HL-60 (cell line): ENCODE results near the gene COL6A2.

Source experiments
- DNase-seq, 2 experiments: peaks; one replicate each; pipeline ENCODE4 v3.0.0-alpha.2; 2010 to 2020; ENCODE audit warnings: low read depth in 1 of 2, low spot score in 1 of 2
- H3K27ac ChIP-seq: fragments of 250-450 bp; sonication (Bioruptor Pico); replicated peaks from 2 replicates; pipeline ENCODE4 v1.5.1; 2020; ENCODE audit warnings: mild to moderate bottlenecking, moderate library complexity
- H3K27me3 ChIP-seq: fragments of 250-450 bp; sonication (Bioruptor Pico); 2 replicates; pipeline ENCODE4 v1.5.1; 2021; ENCODE audit warnings: mild to moderate bottlenecking, moderate library complexity; ENCODE audit not compliant: insufficient read depth, poor library complexity, severe bottlenecking
- H3K4me3 ChIP-seq: replicated peaks from 2 replicates; pipeline ENCODE4 v1.5.1; 2011; ENCODE audit warnings: mild to moderate bottlenecking, control low read depth, low read length; ENCODE audit not compliant: insufficient read depth
- CTCF ChIP-seq: IDR thresholded peaks from one replicate; pipeline ENCODE4 v1.5.1; 2011; ENCODE audit warnings: low read length, control low read depth, inconsistent platforms; ENCODE audit not compliant: insufficient read depth
- GABPA ChIP-seq: IDR thresholded peaks from 2 replicates; pipeline ENCODE4 v1.6.1; 2012; ENCODE audit warnings: low read depth
- POLR2AphosphoS5 ChIP-seq: IDR thresholded peaks from 2 replicates; pipeline ENCODE4 v1.6.1; 2012; ENCODE audit warnings: low read depth
- REST ChIP-seq: IDR thresholded peaks from 2 replicates; pipeline ENCODE4 v1.6.1; 2012; ENCODE audit warnings: low read depth; ENCODE audit not compliant: insufficient replicate concordance
- SPI1 ChIP-seq: IDR thresholded peaks from 2 replicates; pipeline ENCODE4 v1.6.1; 2012; ENCODE audit warnings: low read depth, mild to moderate bottlenecking, borderline replicate concordance

Gene COL6A2

GRCh38 chr21:46122237-46122671 is 24.3 kb downstream of the COL6A2 start:
- no peak for TF ChIP-seq CTCF
- TF ChIP-seq SPI1: no peak
- TF ChIP-seq POLR2AphosphoS5: no peak
- no peak for TF ChIP-seq REST
- no peak for TF ChIP-seq GABPA
- no peak overlapping the region for H3K27ac ChIP-seq
- H3K4me3 ChIP-seq: no peak overlapping the region
- H3K27me3 ChIP-seq: no peaks in the 10 kb centered on the region
- no peak for DNase-seq

GRCh38 chr21:46122758-46123683 is 25.1 kb downstream of the COL6A2 start:
- no peak for DNase-seq
- no peak overlapping the region for H3K4me3 ChIP-seq
- H3K27me3 ChIP-seq: no peaks in the 10 kb centered on the region
- TF ChIP-seq SPI1 (no peak), REST (no peak), CTCF (no peak), GABPA (no peak), POLR2AphosphoS5 (no peak)
- H3K27ac ChIP-seq: no peak overlapping the region

GRCh38 chr21:46124083-46124925 is 26.4 kb downstream of the COL6A2 start:
- no peak for DNase-seq
- TF ChIP-seq REST (no peak), SPI1 (no peak), GABPA (no peak), CTCF (no peak), POLR2AphosphoS5 (no peak)
- no peak overlapping the region for H3K4me3 ChIP-seq
- H3K27ac ChIP-seq: no peak overlapping the region
- H3K27me3 ChIP-seq: no peaks in the 10 kb centered on the region
